ENCODE results near the gene MKNK1.

MKNK1 gene

DNA sequence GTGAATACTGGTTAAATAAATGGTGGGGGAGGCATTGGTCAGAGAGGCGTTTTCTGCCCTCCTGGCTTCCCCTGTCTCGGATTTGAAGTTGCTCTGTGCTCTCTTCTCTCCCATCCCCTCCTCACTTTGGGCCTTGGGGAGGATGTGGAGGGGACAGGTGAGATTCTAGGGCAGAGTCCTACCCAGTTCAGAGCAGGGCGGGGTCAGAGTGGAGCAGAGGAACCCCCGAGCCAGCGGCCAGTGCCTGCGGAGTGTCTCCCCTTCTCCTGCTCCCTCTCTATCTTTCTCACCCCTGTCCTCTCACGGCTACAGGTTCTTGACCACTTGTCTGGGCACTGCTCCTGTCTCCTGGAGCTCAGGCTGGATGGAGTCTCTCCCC is 60.7 kb downstream of the MKNK1 start:
- Histone ChIP-seq H3K4me3 (ENCODE audit: low read length, poor library complexity, severe bottlenecking) (no peak overlapping the region), H3K9me2 (replicated peaks; ENCODE audit: low read depth, low read length) (no peaks in the 10 kb centered on the region), H3K36me3 (ENCODE audit: insufficient read depth, low read length) (no peaks in the 10 kb centered on the region), H4K20me1 (ENCODE audit: insufficient read depth, low read length, poor library complexity, severe bottlenecking) (no peaks in the 10 kb centered on the region), H2AFZ (ENCODE audit: low read length) (no peak overlapping the region), H3K4me1 (ENCODE audit: insufficient read depth, low read length, poor library complexity, severe bottlenecking) (no peaks in the 10 kb centered on the region), H3K9ac (ENCODE audit: low read depth, low read length, poor library complexity, severe bottlenecking) (no peak overlapping the region), H3K79me2 (ENCODE audit: insufficient read depth, low read length) (no peaks in the 10 kb centered on the region), H3F3A (ENCODE audit: low read depth) (no peaks in the 10 kb centered on the region), H3K9me3 (ENCODE audit: insufficient read depth, low read depth, low read length) (no peaks in the 10 kb centered on the region), H3K27me3 (ENCODE audit: insufficient read depth, low read length, poor library complexity, severe bottlenecking) (no peaks in the 10 kb centered on the region), H3K4me2 (ENCODE audit: low read depth, low read length, poor library complexity, severe bottlenecking) (no peak overlapping the region)
- TF ChIP-seq EZH2phosphoT487 (IDR thresholded peaks at IDR 0.05; ENCODE audit: borderline replicate concordance) (no peak), CTCF (conservative IDR thresholded peaks at IDR 0.05; ENCODE audit: low read length) (no peak)

DNA sequence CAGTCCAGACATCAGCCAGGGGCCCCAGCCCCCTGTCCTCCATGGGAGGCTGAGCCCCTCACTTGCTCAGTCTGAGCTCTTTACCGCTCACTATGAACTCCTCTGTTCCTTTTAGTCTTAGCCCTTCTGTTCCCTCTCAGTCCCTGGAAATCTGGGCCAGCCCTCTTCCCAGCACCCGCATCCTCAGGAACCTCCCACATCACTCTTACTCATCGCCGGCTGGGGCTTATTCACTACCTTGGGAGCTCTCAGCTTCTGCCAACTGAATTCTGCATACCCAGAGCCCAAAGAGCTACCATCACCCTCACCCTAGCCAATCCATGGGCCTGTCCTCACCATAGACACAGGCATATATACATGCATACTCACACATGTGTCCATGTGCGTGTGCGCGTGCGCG is 64.1 kb downstream of the MKNK1 start:
- Histone ChIP-seq H3K4me2 (ENCODE audit: low read depth, low read length, poor library complexity, severe bottlenecking) (no peak overlapping the region), H3K79me2 (ENCODE audit: insufficient read depth, low read length) (no peaks in the 10 kb centered on the region), H3K4me3 (ENCODE audit: low read length, poor library complexity, severe bottlenecking) (no peak overlapping the region), H3K9me3 (ENCODE audit: insufficient read depth, low read depth, low read length) (no peaks in the 10 kb centered on the region), H3K9me2 (replicated peaks; ENCODE audit: low read depth, low read length) (no peaks in the 10 kb centered on the region), H4K20me1 (ENCODE audit: insufficient read depth, low read length, poor library complexity, severe bottlenecking) (no peaks in the 10 kb centered on the region), H3K27me3 (ENCODE audit: insufficient read depth, low read length, poor library complexity, severe bottlenecking) (no peaks in the 10 kb centered on the region), H3K9ac (ENCODE audit: low read depth, low read length, poor library complexity, severe bottlenecking) (no peak overlapping the region), H3F3A (ENCODE audit: low read depth) (no peaks in the 10 kb centered on the region), H3K36me3 (ENCODE audit: insufficient read depth, low read length) (no peaks in the 10 kb centered on the region), H2AFZ (ENCODE audit: low read length) (no peak overlapping the region), H3K4me1 (ENCODE audit: insufficient read depth, low read length, poor library complexity, severe bottlenecking) (no peaks in the 10 kb centered on the region)
- TF ChIP-seq CTCF (conservative IDR thresholded peaks at IDR 0.05; ENCODE audit: low read length): no peak
- no peak for TF ChIP-seq EZH2phosphoT487 (IDR thresholded peaks at IDR 0.05; ENCODE audit: borderline replicate concordance)

- H3F3A ChIP-seq (ENCODE audit: low read depth): no peaks in the 10 kb centered on the region
- H3K79me2 ChIP-seq (ENCODE audit: insufficient read depth, low read length): no peaks in the 10 kb centered on the region
- no peak overlapping the region for H2AFZ ChIP-seq (ENCODE audit: low read length)
- H3K9ac ChIP-seq (ENCODE audit: low read depth, low read length, poor library complexity, severe bottlenecking): no peak overlapping the region
- H3K9me2 ChIP-seq (replicated peaks; ENCODE audit: low read depth, low read length): no peaks in the 10 kb centered on the region
- H3K27me3 ChIP-seq (ENCODE audit: insufficient read depth, low read length, poor library complexity, severe bottlenecking): no peaks in the 10 kb centered on the region
- no peak overlapping the region for H3K4me2 ChIP-seq (ENCODE audit: low read depth, low read length, poor library complexity, severe bottlenecking)
- H4K20me1 ChIP-seq (ENCODE audit: insufficient read depth, low read length, poor library complexity, severe bottlenecking): no peaks in the 10 kb centered on the region
- H3K9me3 ChIP-seq (ENCODE audit: insufficient read depth, low read depth, low read length): no peaks in the 10 kb centered on the region
- H3K4me1 ChIP-seq (ENCODE audit: insufficient read depth, low read length, poor library complexity, severe bottlenecking): no peaks in the 10 kb centered on the region
- H3K36me3 ChIP-seq (ENCODE audit: insufficient read depth, low read length): no peaks in the 10 kb centered on the region
- TF ChIP-seq EZH2phosphoT487 (IDR thresholded peaks at IDR 0.05; ENCODE audit: borderline replicate concordance) (no peak), CTCF (conservative IDR thresholded peaks at IDR 0.05; ENCODE audit: low read length) (no peak)
- no peak overlapping the region for H3K4me3 ChIP-seq (ENCODE audit: low read length, poor library complexity, severe bottlenecking)
These were observed 65.9 kb downstream of the MKNK1 start for GRCh38 chr1:46538147-46538546.
